Activated T-cell treated with anti-CD3 and anti-CD28 coated beads, Interleukin-2, amount 50 U/mL, for 72 hours (primary cell): ENCODE data around the gene ERC2. TPM values are rescaled to one million over a fixed set of nuclear protein-coding genes. Genes with fewer than 3 reads are reported as not detected.

ENCODE experiments used
- ATAC-seq, 2 donors: fragments of 150-1000 bp; cut with Tn5 transposase; replicated peaks in 1 of 2; 2 replicates each; pipeline ENCODE4 v1.10.0; 2021; ENCODE audit warnings: moderate library complexity in 2 of 2, mild to moderate bottlenecking in 1 of 2
- DNase-seq, 2 donors: peaks; one replicate each; pipeline ENCODE4 v3.0.0; 2021 to 2022; ENCODE audit warnings: mixed read lengths in 1 of 2
- H3K27ac Mint-ChIP-seq: one replicate; pipeline ENCODE4 v1.8.0; 2022; ENCODE audit warnings: mild to moderate bottlenecking, moderate library complexity, mixed read lengths
- H3K27me3 Mint-ChIP-seq: one replicate; pipeline ENCODE4 v1.8.0; 2022; ENCODE audit warnings: low read depth, mixed read lengths
- H3K36me3 Mint-ChIP-seq, 2 donors: one replicate each; pipeline ENCODE4 v1.8.0; 2022; ENCODE audit warnings: mixed read lengths in 2 of 2, mild to moderate bottlenecking in 1 of 2; ENCODE audit not compliant: insufficient read depth in 2 of 2
- H3K4me1 Mint-ChIP-seq: one replicate; pipeline ENCODE4 v1.8.0; 2022; ENCODE audit warnings: low read depth, mixed read lengths
- H3K4me3 Mint-ChIP-seq, 2 donors: one replicate each; pipeline ENCODE4 v1.8.0; 2022; ENCODE audit warnings: mild to moderate bottlenecking in 2 of 2, mixed read lengths in 2 of 2, moderate library complexity in 2 of 2
- H3K9me3 Mint-ChIP-seq, 2 donors: one replicate each; pipeline ENCODE4 v1.8.0; 2022; ENCODE audit warnings: mixed read lengths in 2 of 2
- total RNA-seq, 2 donors: library from RNA; stranded (reverse); gene quantifications; one replicate each; pipeline ENCODE4 v1.2.3, GENCODE V29; 2022

Gene ERC2
- total RNA-seq, 2 donors from 2014 or later, result 0.19 to 0.35 TPM

- Mint-ChIP-seq H3K4me3 (no peak overlapping the region), H3K27ac (no peak overlapping the region), H3K36me3 (no peaks in the 10 kb centered on the region), H3K27me3 (no peaks in the 10 kb centered on the region), H3K4me1 (no peaks in the 10 kb centered on the region), H3K9me3 (no peaks in the 10 kb centered on the region)
- ATAC-seq (no peak), DNase-seq (no peak)
These were observed 671.7 kb downstream of the ERC2 start for GRCh38 chr3:55796533-55796932.

DNA sequence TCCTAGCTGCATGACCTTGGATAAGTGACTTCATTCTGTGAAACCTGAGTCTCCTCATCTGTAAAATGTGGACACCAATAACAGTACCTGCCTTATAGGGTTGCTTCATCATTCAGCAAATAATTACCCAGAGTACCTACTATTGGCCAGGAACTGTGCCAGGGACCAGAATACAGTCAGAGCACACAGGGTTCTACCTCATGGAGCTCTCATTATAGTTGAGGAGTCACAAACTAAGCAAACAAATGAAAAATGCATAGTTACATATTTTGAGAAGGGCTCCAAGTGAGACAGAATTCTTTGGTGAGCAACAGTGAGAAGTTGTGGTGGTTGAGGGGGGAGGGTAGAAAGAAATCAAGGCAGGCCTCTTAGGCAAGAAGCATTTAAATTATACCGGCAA, 672.5 kb downstream of the ERC2 start:
- Mint-ChIP-seq H3K36me3 (no peaks in the 10 kb centered on the region), H3K27me3 (no peaks in the 10 kb centered on the region), H3K9me3 (no peaks in the 10 kb centered on the region), H3K4me3 (no peak overlapping the region), H3K4me1 (no peaks in the 10 kb centered on the region), H3K27ac (no peak overlapping the region)
- ATAC-seq, result no peak
- no peak for DNase-seq

- H3K27me3 Mint-ChIP-seq, result no peaks in the 10 kb centered on the region
- H3K4me3 Mint-ChIP-seq, result no peak overlapping the region
- H3K27ac Mint-ChIP-seq, result no peak overlapping the region
- no peaks in the 10 kb centered on the region for H3K9me3 Mint-ChIP-seq
- H3K36me3 Mint-ChIP-seq, result no peaks in the 10 kb centered on the region
- H3K4me1 Mint-ChIP-seq, result no peaks in the 10 kb centered on the region
- ATAC-seq (no peak), DNase-seq (no peak)
These were observed 673.0 kb downstream of the ERC2 start for GRCh38 chr3:55795296-55795695.

GRCh38 chr3:55792742-55793141, 675.5 kb downstream of the ERC2 start:
- Mint-ChIP-seq H3K36me3 (no peaks in the 10 kb centered on the region), H3K4me1 (no peaks in the 10 kb centered on the region), H3K27me3 (no peaks in the 10 kb centered on the region), H3K27ac (no peak overlapping the region), H3K4me3 (no peak overlapping the region), H3K9me3 (peaks cover 0 to 5% of the 10 kb centered on the region in 2 donors)
- ATAC-seq (no peak), DNase-seq (no peak)

- no peak for DNase-seq
- Mint-ChIP-seq H3K27me3 (no peaks in the 10 kb centered on the region), H3K4me3 (no peak overlapping the region)
These were observed 676.3 kb downstream of the ERC2 start for GRCh38 chr3:55792009-55792408.

GRCh38 chr3:55790596-55791350, 677.5 kb downstream of the ERC2 start:
- no peaks in the 10 kb centered on the region for H3K4me1 Mint-ChIP-seq

More at GRCh38 chr3:55792009-55792408, 676.3 kb downstream of the ERC2 start:
- no peaks in the 10 kb centered on the region for H3K4me1 Mint-ChIP-seq
- H3K36me3 Mint-ChIP-seq, result no peaks in the 10 kb centered on the region
- no peak overlapping the region for H3K27ac Mint-ChIP-seq
- ATAC-seq, result no peak
- peaks cover 0 to 5% of the 10 kb centered on the region in 2 donors for H3K9me3 Mint-ChIP-seq

DNA sequence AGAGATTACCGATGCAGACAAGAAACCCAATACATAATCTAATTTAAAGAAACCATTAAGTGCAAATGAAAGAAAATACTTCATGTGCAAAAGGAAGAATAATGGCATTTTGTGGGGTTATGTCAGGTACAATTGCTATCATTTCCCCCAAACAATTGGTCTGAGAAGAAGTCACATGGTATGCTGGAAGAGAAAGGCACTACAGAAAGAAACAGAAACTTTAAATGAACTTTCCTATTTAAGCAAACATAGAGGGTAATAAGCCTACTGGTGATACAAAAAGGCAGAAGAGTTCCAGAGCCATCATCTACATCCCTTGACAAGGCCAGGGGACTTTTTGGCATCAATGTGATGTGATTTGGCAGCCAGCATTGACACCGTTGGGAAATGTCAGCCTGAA, 678.8 kb downstream of the ERC2 start:
- H3K27ac Mint-ChIP-seq, result no peak overlapping the region
- no peaks in the 10 kb centered on the region for H3K4me1 Mint-ChIP-seq
- DNase-seq (no peak), ATAC-seq (no peak)
- H3K27me3 Mint-ChIP-seq, result peaks cover 5% of the 10 kb centered on the region
- H3K9me3 Mint-ChIP-seq, result peaks cover 3 to 5% of the 10 kb centered on the region in 2 donors
- no peaks in the 10 kb centered on the region for H3K36me3 Mint-ChIP-seq
- no peak overlapping the region for H3K4me3 Mint-ChIP-seq

More at GRCh38 chr3:55790596-55791350, 677.5 kb downstream of the ERC2 start:
- H3K27me3 Mint-ChIP-seq, result no peaks in the 10 kb centered on the region
- H3K36me3 Mint-ChIP-seq, result no peaks in the 10 kb centered on the region
- DNase-seq, result no peak
- H3K9me3 Mint-ChIP-seq, result peaks cover 0 to 5% of the 10 kb centered on the region in 2 donors
- H3K4me3 Mint-ChIP-seq, result no peak overlapping the region
- no peak for ATAC-seq
- no peak overlapping the region for H3K27ac Mint-ChIP-seq

- Mint-ChIP-seq H3K27me3 (peaks cover 5% of the 10 kb centered on the region), H3K4me1 (no peaks in the 10 kb centered on the region), H3K4me3 (no peak overlapping the region), H3K9me3 (peaks cover 2 to 3% of the 10 kb centered on the region in 2 donors), H3K36me3 (no peaks in the 10 kb centered on the region), H3K27ac (no peak overlapping the region)
- ATAC-seq (no peak), DNase-seq (no peak)
These were observed 685.5 kb downstream of the ERC2 start for GRCh38 chr3:55782807-55783206.

DNA sequence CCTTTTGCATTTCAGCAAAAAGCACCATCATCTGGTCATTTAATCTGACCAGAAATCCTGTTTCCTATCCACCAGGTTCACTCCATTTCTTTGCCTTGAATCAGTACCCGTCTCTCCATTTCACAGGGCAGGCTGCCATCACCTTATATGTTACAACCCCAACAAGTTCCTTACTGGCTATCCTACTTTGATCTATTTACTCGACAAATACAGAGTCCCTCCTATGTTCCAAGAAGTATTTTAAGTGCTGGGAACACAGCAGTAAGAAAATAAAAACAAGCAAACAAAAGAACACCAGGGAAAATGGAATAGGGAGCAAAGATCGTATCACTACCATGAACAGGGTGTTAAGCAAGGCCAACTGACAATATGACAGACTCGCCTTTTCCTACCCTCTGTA, 685.9 kb downstream of the ERC2 start:
- no peaks in the 10 kb centered on the region for H3K4me1 Mint-ChIP-seq
- peaks cover 5% of the 10 kb centered on the region for H3K27me3 Mint-ChIP-seq
- DNase-seq (no peak), ATAC-seq (no peak)
- no peak overlapping the region for H3K27ac Mint-ChIP-seq
- H3K4me3 Mint-ChIP-seq, result no peak overlapping the region
- H3K36me3 Mint-ChIP-seq, result no peaks in the 10 kb centered on the region
- peaks cover 2 to 3% of the 10 kb centered on the region in 2 donors for H3K9me3 Mint-ChIP-seq

DNA sequence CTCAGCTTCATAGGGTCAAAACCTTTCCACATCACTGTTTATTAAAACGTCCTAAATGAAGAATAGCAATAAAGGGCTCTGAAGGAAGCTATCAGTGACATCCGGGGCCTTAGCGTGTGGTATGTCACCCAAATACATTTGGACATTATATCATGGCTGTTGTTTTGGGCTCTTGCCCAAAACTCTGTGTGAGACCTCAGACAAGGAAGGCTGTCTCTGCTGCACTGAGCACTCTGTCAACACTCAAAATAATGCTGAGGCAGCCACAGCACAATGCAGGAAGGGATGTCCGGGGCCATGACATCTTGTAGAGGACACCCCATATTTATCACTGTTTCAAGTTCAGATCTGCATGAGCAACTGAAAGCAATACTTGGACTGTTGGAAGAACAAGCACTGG, 687.4 kb downstream of the ERC2 start:
- DNase-seq (no peak), ATAC-seq (no peak)
- Mint-ChIP-seq H3K9me3 (peaks cover 2 to 8% of the 10 kb centered on the region in 2 donors), H3K27ac (no peak overlapping the region), H3K4me3 (no peak overlapping the region), H3K4me1 (no peaks in the 10 kb centered on the region), H3K36me3 (no peaks in the 10 kb centered on the region), H3K27me3 (peaks cover 5% of the 10 kb centered on the region)

GRCh38 chr3:55779543-55779942, 688.7 kb downstream of the ERC2 start:
- Mint-ChIP-seq H3K9me3 (peaks cover 2 to 4% of the 10 kb centered on the region in 2 donors), H3K27me3 (no peaks in the 10 kb centered on the region), H3K4me1 (no peaks in the 10 kb centered on the region), H3K27ac (no peak overlapping the region), H3K36me3 (no peaks in the 10 kb centered on the region), H3K4me3 (no peak overlapping the region)
- no peak for ATAC-seq
- DNase-seq, result no peak

- H3K9me3 Mint-ChIP-seq, result peaks cover 2 to 4% of the 10 kb centered on the region in 2 donors
- ATAC-seq, result no peak
- no peaks in the 10 kb centered on the region for H3K4me1 Mint-ChIP-seq
- no peak overlapping the region for H3K27ac Mint-ChIP-seq
- no peak for DNase-seq
- H3K4me3 Mint-ChIP-seq, result no peak overlapping the region
- H3K27me3 Mint-ChIP-seq, result no peaks in the 10 kb centered on the region
- no peaks in the 10 kb centered on the region for H3K36me3 Mint-ChIP-seq
These were observed 692.7 kb downstream of the ERC2 start for GRCh38 chr3:55775366-55776154.

- ATAC-seq, result no peak
- Mint-ChIP-seq H3K36me3 (no peaks in the 10 kb centered on the region), H3K9me3 (peaks cover 2 to 4% of the 10 kb centered on the region in 2 donors), H3K27ac (no peak overlapping the region), H3K27me3 (no peaks in the 10 kb centered on the region), H3K4me3 (no peak overlapping the region), H3K4me1 (no peaks in the 10 kb centered on the region)
- DNase-seq, result no peak
These were observed 693.4 kb downstream of the ERC2 start for GRCh38 chr3:55774856-55775255.
